Stimulated activated CD4-positive, alpha-beta T cell treated with anti-CD3 and anti-CD28 coated beads, TNF-alpha, amount 100 ng/mL, for 1 hour (primary cell): ENCODE results near the gene MPC1.
A peak's percentile ranks its signal among the peaks of the same experiment; 100 is the strongest.
"Not testable (repeated sequence)": the region's sequence is repeated elsewhere in the genome, so short reads cannot be mapped to it uniquely, and the experiment has no call there.

ENCODE experiments used
- DNase-seq, 3 donors: peaks; one replicate each; pipeline ENCODE4 v3.0.0-alpha.2; 2020; ENCODE audit warnings: low read depth in 3 of 3, low spot score in 1 of 3

The MPC1 gene

GRCh38 chr6:166348305-166348949 is 34.3 kb downstream of the MPC1 start:
- DNase-seq: no peak

DNA sequence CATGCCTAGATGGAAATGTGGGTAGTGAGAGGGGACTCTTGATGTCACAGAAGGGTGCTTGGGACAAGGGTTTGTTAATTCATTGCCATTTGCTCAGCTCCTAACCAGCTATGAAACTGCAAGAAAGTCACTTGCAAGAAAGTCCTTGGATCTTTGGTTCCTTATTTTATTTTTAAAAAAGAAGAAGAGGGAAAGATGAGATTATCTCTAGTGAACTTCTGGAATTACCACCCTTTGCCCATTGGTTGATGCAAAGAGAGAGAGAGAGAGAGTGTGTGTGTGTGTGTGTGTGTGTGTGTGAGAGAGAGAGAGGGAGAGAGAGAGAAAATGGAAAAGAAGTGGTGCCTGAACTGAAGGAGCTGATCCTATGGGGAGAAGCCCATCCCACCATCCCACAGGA is 35.8 kb downstream of the MPC1 start:
- DNase-seq: no peak

DNA sequence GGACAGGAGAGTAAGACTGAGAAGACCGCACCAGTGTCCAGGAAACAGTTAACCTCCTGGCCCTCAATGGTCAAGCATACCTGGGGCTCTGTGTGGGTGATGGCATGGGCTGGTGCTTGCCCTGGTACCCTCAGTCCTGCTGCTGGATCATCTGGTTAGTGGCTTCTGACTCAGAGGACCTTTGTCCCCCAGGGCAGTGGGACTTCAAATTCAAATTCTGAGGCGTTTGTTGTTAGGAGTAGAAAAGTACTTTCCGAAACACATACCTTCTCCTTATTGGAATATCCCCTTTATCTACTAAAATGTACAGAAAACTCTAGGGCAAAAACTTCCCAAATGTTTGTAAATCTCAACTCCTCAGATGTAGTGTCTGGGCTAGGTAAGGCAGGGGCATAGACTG is 36.3 kb downstream of the MPC1 start:
- DNase-seq: no peak

- DNase-seq: not testable (repeated sequence)
Measured at GRCh38 chr6:166345672-166346071, 37.1 kb downstream of the MPC1 start.

DNA sequence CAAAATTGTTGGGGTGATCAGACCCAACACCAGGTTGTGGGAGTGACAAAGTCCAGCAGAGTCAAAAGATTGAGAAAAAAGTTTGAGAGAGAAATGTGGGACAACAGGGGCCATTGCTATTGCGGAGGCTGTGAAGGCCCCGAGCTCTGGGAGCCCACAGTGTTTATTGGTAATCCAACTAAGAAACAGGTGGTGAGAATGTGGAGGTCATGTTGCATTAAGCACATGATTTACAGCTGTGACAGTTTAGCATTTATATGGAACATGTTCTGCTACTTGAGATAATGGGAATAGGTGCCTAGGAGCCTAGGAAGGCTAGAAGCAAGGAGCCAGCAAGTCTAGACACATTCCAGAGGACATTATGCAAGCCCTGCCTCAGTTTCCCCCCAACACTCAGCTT is 37.8 kb downstream of the MPC1 start:
- DNase-seq: not testable (repeated sequence)

DNA sequence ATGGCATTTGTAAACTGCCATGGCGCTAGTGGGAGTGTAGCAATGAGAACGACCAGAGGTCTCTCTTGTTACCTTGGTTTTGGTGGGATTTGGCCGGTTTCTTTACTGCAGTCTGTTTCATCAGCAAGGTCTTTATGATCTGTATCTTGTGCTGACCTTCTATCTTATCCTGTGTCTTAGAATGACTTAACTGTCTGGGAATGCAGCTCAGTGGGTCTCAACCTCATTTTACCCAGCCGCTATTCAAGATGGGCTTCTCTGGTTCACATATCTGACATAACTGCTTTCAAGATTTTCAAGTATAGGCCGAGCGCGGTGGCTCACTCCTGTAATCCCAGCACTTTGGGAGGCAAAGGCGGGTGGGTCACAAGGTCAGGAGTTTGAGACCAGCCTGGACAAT is 38.5 kb downstream of the MPC1 start:
- DNase-seq: no peak

- no peak for DNase-seq
Measured at GRCh38 chr6:166343150-166343487, 39.6 kb downstream of the MPC1 start.

DNA sequence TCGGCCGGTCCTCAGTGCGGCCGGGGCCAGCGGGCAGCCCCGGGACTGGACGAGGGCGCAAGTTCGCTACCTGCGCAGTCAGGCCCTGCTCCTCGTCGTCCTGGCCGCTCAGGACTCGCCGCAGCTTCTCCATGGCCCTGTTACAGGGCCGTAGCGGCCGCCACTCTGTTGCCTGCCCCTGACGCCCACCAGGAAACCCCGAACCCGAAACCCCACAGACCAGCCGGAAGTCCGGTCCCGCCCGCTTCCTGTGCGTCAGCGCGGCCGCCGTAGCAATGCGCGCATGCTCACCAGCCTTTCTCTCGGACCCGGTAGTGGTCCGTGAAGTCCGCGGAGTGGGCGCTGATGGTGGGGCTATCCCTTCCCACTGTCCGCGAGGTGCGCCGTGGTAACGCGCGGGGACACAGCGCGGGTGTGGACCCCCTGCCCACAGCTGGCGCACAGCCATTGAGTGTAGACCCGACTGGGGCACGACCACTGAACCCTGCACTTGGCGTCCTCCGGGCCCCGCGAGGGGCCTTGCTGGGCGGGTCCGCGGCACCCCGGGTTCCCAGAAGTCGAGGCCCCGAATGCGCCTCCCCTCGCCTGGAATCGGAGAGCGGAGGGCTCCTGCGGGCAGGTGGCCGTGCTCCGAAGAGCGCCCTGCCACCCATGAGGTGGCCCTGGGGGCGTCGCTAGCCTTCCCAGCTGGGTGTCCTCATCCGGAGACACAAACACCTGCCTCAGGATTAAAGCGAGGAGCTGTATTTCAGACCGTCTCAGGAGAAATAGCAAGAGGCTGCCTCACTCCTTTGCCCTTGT is 40.2 kb downstream of the MPC1 start, which contains the start of gene SFT2D1:
Gene SFT2D1 (minus strand): TSS at position 197 of the 801 bp plus-strand sequence. CDS start 64 bp downstream, at position 133.
- DNase-seq: peak; percentile 33 to 70 (median 47)

GRCh38 chr6:166341977-166342348 is 40.8 kb downstream of the MPC1 start:
- no peak for DNase-seq

GRCh38 chr6:166341464-166341863 is 41.3 kb downstream of the MPC1 start:
- no peak for DNase-seq

DNA sequence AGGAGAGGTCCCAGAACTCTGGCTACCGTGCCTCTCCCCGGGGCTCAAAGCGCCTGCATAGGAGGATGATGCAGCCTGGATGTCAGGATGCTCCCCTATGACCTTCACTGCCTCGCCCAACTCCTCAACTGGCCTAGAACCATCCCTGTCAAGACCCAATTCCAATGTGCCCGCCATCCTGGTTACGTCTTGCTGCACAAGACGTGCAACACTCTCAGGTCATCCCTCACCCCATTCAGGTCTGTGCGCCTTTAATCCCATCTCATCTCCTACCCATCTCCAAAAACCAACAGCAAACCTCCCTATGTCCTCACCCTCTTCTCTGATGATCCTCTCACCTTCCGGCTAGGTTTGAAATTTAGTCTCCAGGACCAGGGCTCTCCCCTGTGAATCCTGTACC is 43.9 kb downstream of the MPC1 start:
- no peak for DNase-seq

DNA sequence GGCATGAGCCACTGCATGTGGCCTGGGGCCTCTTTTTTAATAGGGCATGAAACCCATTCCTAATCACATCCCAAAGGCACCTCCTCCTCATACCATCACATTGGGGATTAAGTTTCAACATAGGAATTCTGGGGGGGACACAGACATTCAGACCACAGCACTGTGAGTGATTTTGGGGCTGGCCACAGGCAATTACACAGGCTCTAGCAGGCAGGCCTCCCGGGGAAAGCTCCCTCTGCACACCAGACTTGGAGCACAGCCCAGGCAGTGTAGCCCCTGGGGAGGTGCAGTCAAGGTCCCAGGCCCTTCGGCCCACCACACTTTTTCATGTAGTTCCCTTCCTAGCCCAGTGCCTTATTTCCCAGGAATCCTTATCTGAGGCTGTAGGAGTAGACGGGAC is 45.9 kb downstream of the MPC1 start:
- DNase-seq: no peak

- no peak for DNase-seq
Measured at GRCh38 chr6:166335378-166336302, 47.1 kb downstream of the MPC1 start.

GRCh38 chr6:166334878-166335277 is 47.9 kb downstream of the MPC1 start:
- no peak for DNase-seq

- no peak for DNase-seq
Measured at GRCh38 chr6:166333172-166333995, 49.4 kb downstream of the MPC1 start.

DNA sequence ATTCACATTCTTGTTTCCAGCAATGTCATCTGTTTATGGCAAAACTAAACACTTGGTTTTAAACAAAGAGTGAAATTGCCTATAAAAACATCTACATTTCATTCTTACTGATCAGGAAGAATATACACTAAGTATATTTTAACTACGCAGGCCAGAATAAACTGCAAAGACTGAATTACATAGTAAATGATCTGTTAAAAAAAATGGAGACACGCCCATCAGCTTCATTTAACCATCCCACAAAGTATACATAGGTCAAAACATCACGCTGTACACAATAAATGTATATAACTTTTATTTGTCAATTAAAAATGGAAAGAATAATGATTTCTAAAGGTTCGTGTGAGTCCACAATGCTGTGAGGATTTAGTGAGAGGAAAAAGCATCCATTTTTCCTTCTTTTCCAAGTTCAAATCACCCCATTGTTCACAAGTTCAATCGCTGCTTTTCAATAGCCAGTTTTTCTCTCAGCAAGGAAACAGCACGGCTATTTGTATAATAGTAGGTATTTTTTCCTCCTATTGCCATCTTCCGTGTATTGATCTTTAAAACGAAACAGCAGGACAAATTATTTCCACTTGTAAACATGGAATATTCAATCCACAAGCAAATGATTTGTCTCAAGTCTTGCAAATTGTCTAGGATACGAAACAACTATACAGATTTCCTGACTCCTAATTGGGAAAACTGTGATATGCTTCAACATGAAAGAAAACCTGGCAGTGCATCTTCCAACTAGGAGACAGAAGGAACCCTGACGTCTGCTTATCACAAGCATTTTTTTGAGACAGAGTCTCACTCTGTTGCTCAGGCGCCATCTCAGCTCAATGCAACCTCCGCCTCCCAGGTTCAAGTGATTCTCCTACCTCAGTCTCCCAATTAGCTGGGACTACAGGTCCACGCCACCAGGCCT is 51.0 kb downstream of the MPC1 start:
- DNase-seq: no peak

DNA sequence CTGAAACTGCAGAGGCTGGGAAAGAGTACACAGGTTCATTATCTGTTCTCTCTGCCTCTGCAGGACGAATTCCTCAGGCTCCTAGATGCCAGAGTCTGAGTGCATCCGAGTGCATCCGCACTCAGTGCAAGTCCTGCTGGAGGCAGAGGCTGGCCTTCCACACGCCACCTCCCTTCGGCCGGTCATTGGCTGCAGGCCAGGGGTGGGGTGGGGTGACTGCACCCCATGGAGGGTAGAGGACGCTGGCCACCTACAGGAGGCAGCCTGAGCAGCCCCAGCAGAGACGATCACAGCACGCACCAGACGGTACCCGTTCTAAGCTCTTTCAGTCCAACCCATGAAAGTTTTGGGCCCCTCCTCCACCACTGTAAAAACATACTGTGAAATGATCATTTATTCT is 52.1 kb downstream of the MPC1 start:
- no peak for DNase-seq

- DNase-seq: no peak
Measured at GRCh38 chr6:166325383-166326042, 57.2 kb downstream of the MPC1 start.

DNA sequence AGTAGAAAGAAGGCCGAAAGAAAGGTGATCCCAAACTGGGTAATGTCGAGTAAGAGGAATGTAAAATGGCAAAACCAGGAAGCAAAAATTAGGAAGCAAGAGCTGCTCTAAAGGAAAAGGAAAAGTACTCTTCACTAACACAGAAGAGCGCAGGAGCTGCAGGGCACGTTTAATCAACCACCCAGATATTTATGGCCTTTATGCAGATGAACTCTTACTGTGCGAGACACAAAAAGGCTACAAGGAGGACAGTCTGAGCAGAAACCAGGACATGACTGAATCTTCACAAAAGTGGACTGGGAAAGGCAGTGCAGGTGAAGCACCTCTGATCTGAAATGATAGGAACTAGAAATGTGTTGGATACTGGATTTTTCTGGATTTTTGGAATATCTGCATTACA is 59.3 kb downstream of the MPC1 start:
- DNase-seq: no peak
